GM19099 (cell line): Measurements from ENCODE around the gene SCARB1.

Experiments
- POLR2A ChIP-seq: IDR thresholded peaks from 3 replicates; pipeline ENCODE4 v1.6.1; 2011; ENCODE audit warnings: low read depth; ENCODE audit not compliant: insufficient read length; ENCODE audit errors: extremely low read depth

The SCARB1 gene

DNA sequence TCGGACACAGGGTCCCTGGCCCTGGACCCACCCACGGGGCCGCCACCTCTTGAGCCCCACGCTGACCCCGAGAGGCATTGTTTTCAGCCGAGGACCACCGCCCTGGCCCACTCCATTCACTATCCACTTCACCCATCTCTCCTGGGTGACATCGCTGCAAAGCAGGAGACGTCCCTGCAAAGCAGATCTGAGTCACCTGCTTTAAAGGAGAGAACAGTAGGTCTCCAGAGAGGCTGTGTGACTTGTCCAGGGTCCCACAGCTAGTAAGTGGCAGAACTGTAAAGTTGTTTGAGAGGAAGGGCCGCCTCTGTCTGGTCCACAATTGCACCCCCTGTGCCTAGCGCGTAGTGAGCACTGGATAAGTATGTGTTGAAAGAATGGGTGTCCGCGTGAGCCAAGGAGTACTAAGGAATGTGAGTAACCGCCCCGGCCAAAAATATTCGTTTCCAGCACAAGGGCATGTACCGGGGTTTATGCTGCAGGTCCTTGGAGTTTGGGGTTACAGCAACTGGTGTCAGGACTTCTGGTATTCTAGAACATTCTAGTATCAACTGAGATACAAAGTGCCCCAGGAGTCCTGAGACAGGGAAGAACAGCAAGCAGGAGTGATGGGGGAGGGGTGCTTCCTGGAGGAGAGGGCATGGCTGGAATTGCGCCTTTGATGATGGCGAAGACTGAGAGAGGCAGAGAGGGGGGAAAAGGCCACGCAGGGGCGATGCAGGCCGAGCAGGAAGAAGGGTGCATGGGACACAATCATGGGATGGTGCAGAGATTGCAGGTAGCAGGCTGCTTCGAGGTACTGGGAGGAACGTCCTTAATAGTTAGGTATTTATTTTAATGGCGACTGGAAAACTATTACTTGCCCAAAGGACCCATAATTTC, 91.1 kb downstream of the SCARB1 start:
- TF ChIP-seq POLR2A = no peak

DNA sequence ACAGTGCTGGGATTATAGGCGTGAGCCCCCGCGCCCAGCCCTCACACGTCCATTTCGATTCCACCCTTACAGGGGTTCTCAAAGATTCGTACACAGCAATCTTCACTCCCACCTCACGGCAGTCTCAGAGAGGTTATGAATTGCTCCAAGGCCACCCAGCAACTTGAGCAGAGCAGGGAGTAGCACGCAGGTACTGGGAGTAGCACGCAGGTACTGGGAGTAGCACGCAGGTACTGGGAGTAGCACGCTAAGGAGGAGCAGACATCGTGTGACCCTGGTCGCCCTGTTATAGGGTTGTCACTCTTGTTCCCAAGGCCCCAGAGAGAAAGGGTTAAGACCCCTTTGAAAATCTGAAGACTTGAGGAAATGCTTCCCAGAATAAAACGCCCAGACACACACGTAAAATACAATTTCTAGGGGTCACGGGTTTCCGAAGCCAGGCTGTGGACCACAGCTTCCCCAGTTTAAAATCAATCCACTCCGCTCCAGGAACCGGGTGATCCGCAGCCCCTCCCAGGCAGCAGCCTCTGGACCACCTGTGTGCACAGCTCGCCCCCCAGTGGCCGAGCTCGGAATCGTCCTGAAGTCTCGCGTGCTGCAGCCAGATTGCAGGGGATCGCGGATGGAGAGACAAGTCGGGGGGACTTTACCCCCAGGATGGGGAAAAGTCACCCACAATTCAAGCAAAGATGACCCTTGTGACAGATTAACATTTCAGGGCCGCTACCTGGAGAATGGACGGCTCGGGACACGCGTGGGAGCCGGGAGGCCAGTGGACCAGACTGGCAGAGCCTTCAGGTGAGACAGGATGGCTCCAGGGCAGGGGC, 92.0 kb downstream of the SCARB1 start:
- no peak for TF ChIP-seq POLR2A

DNA sequence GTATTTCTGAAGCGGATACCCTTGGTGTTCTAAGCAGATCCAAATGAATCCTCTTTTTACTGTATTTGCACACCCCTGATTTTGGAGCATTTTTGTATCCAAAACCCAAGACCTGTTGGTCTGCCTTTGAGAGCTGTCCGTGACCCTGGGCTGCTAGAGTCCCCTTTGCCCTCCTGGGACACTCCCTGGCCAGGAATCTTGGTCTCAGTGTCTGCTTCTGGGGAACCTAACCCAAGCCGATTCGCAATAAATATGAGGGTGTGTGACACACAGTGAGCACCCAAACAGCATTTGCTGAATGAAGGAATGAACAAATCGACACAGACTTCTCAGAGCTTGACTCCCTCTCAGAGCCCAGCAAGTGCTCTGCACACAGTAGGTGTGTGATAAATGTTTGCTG, 92.9 kb downstream of the SCARB1 start:
- TF ChIP-seq POLR2A = no peak

DNA sequence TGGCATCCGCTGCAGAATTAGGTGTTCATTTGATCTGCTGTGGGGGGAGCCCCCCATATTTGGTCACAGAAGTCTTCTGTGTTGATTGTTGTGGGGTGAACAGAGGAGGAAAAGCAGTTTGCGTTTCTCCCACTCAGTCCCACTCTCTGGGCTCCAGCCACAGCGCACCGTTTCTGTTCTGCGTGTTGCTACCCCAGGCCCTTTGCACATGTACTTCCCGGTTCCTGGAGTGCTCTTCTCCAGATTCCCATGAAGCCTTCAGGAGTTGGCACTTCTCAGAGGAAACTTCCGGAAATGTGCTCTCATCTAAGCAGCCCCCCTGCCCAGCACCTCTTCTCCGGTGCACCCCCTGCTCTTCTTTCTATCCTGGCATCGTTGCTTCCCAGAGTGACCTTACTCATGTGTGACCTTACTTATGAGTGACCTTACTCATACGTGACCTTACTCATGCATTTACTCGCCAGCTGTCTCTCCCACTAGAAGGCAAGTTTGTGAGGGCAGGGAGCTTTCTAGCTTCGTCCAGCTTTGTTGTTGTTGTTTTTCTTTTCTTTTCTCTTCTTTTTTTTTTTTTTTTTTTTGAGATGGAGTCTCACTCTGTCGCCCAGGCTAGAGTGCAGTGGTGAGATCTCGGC, 93.7 kb downstream of the SCARB1 start:
- no peak for TF ChIP-seq POLR2A

DNA sequence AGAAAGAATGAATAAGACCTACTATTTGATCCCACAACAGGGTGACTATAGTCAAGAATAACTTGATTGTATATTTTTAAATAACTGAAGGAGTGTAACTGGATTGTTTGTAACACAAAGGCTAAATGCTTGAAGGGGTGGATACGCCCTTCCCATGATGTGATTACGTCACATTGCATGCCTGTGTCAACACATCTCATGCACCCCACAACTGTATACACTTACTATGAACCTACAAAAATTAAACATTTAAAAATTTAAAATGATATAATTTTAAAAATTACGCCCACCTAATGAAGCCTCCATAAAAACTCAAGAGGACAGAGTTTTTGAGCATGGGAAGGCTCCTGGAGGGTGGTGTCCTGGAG, 94.5 kb downstream of the SCARB1 start:
- TF ChIP-seq POLR2A = no peak

DNA sequence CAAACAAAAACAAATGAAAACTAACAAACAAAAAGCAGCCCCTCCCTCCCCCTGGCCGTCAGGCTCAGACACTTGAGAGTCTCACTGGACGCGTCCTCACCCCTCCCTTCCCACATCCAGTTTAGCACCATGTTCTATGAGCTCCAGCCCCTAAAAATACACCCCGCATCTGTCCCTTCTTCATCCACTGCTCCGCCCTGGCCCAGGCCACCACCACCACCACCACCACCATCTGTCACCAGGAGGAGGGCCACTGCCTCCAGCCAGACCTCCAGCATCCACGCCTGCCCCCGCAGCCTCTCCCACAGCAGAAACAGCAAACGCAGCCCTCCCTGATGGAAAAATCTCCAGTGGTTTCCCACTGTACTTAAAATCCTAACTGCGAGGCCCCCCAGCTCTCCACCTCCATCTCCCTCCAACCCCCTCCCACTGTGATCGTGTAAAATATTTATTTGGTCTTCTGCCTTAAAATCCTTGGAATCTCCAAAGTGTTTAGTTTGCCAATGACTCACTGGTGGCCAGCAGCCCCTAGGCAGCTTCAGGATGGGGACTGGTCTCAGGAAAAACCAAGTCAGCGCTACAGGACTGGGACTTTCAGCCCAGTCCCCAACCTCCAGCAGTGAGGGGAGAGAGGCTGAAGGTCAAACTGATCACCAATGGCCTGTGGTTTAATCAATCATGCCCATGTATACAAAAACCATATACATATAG, 95.1 kb downstream of the SCARB1 start:
- no peak for TF ChIP-seq POLR2A

DNA sequence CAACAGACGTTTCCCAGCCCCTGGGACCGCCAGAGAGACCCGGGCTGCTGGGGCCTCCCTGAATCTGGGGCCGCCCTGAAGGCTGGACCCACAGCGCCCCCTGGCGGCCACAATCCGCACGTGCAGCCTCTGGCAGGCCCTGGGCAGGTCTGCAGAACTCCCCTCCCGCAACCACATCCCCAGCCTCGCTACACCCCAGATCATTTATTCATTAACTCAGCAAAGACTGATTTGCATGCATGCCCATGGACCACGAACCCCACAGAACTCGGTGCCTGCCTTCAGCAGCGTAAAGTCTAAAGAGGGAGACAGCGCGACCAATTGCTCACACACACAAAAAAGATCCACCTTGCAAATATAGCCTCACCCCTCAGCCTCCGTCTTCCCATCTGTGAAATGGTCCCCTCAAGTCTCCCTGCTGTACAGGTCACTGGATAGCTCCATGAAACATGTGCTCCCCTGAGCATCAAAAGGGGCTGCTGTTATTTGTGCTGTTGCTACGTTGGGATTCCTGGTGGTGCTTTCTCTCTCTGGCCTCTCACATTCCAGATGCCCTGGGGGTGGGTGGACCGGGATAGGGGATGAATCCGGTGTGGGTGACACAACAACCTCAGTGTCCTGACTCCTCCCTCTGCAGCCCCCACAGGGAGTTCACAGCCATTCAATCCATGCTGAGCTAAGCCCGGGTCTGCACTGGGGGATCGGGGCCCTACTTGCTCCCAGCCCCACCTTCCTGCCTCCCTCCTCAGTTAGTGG, 96.4 kb downstream of the SCARB1 start:
- TF ChIP-seq POLR2A = no peak

DNA sequence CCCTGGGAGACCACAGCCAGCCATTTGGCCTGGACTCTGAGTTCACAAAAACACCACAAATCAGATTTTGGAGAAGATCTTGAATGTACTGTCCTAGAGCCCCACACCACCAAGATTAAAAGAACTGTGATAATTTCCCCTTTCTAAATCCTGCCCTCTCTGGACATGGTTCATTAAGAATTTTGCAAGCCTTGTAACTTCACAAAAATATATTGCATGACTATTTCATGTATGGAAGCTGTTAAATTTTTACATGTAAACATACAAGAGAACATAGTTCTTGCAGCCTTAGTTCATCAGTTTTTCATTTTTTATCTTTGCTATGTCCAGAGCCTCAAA, 97.0 kb downstream of the SCARB1 start:
- TF ChIP-seq POLR2A = no peak

DNA sequence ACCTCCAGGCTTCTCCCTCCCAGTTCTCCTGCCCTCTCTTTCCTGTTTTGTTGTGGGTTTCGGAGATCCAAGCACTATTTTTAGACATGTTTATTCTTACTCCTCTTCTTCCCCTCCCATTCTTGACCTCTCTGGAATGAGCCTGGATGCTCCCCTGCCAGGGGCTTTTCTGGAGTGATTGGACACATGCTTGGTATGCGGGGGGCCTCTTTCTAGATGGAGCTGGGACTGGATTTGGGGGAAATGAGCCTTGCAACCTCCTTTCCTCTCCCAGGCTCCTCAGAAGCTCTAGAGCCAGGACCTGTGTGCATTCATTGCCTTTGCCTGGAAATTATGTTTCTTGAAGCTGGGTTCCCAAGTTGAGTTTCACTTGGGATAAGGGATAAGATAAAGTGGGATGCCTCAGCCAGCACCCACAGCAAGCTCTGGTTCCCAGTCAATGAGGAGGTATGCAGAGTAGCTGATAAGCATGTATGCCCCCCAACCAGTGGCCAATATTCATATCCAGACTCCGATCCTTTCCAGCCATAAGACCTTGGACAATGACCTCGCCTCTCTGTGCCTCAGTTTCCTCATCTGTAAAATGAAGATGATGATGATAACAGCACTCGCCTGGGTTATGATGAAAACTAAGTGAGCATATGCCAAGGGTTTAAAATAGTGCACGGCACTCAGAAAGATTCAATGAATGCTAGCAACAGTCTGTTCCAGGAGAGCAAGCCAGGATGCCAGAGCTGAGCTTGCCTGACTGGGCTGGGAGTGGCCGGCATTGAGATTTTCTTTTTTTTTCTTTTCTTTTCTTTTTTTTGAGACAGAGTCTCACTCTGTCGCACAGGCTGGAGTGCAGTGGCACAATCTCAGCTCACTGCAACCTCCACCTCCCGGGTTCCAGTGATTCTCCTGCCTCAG, 97.8 kb downstream of the SCARB1 start:
- no peak for TF ChIP-seq POLR2A

DNA sequence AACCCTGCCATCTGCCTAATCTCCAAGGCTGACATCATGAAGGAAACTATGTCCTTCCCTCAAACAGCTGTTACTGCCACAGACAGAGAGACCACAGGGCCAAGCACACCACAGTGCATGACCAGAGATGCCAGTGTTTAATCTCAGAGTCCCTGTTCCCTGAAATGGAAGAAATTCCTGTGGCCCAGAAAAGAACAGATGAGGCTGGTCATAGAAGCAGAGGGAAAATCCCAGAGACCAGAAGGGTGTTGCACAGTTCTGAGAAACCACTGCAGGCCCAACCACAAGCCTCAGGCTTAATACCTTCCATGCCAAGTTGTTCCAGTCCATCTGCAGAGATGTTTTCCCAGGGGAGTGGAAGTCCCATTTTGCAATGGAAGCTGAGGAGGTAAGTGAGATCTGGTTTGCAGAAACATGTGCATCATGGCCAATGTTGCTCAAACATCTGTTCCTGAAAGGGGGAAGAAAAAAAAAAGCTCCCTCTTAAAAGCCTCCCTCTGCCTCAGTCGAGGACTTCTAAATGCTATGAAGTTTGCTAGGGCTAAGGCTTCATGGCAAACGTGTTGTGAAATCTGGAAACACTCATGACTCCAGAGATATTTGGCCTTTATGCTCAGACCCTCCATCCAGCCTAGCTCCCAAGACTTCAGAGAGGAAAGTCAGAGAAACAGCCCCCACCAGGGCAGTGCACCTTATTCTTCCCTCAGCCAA, 98.6 kb downstream of the SCARB1 start:
- TF ChIP-seq POLR2A = no peak

DNA sequence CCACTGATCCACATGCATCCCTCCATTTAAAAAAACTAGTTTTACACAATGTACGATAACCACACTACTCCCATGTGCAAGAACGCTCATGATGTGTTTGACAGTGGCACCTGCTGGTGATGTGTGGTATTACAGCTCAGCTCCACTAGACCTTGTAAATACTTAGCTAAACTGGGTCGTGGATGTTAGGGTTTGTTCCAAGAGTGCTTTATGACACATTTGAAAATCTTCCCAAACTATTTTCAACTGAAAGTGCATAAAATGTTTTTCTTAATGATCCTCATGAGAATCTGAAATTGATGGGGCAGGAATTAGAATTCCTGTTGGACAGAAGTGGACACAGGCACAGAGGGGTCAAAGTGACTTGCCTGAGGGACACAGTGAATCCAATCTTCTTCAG, 99.2 kb downstream of the SCARB1 start:
- no peak for TF ChIP-seq POLR2A

DNA sequence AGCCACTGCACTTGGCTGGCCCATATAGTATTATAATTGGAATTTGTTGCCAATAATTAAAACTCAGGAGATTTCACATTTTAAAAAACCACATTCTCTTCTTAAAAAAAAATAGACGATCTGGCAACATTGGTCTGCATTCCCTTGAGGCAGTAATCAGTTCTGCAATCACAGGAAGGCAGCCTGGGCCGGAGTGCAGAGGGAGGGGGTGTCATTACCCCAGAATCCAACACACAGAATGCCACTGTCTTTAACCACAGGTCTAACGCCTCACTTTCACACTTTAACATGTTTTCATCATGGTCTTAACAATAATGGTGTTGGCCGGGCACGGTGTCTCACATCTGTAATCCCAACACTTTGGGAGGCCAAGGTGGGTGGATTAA, 100.1 kb downstream of the SCARB1 start:
- TF ChIP-seq POLR2A = no peak
